Measurements from ENCODE around the gene TNN. TPM values are rescaled to one million over a fixed set of nuclear protein-coding genes. Genes with fewer than 3 reads are reported as not detected.
A peak's percentile ranks its signal among the peaks of the same experiment; 100 is the strongest.

The TNN gene
- total and polyA plus RNA-seq, 5 donors from 2014 or later: 0.09 TPM; not detected in 4

DNA sequence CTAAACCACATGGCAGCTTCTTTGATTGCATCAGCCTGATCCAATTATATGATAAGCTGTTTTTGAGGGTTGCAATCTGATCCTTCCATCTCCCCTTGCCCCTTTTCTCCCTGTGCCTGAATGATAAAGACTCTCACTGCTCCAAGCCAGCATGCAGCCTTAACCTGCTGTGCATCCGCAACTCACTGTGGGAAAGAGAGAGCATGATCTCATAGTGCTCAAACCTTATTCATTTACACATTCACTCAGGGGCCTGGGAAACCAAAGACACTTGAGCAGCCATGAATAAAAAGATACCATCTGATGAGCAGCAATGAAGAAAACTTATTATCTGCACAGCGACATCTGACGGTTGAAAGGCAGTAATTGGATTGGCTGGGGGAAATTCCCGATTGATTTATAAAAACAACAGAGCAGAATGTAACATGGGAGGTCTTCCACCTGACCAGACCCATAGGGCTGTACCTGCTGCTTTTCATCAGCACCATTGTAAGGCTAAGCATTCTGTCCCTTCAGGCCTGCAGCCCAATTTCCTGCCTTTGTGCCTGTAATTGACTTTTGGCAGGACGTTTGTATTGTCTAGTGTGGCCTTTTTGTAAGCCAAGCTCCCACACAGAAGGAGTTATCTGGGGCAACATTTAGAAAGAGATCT lies 62.5 kb downstream of the TNN start:
- no peaks in the 10 kb centered on the region for H3K4me1 Mint-ChIP-seq
- Histone ChIP-seq H3K27me3 (ENCODE audit: control insufficient read depth, insufficient read depth, low read length) (no peaks in the 10 kb centered on the region), H3K4me3 (ENCODE audit: low read depth, low read length) (no peak overlapping the region), H3K4me1 (ENCODE audit: control insufficient read depth, insufficient read depth, low read length, poor library complexity, severe bottlenecking) (no peaks in the 10 kb centered on the region), H3K9me3 (ENCODE audit: control insufficient read depth in 2 of 2, low read length in 2 of 2) (no peaks in the 10 kb centered on the region), H3K27ac (ENCODE audit: insufficient read depth, low read length, poor library complexity, severe bottlenecking) (no peak overlapping the region), H3K36me3 (ENCODE audit: control insufficient read depth, insufficient read depth, low read length) (no peaks in the 10 kb centered on the region)
- no peak overlapping the region for H3K27ac Mint-ChIP-seq
- DNase-seq (no peak), ATAC-seq (ENCODE audit: low read depth in 2 of 2) (no peak)
- no peaks in the 10 kb centered on the region for H3K36me3 Mint-ChIP-seq
- H3K27me3 Mint-ChIP-seq: peaks cover 13% of the 10 kb centered on the region
- peaks cover 0 to 1% (median 0%) of the 10 kb centered on the region in 7 donors for H3K9me3 Mint-ChIP-seq
- H3K4me3 Mint-ChIP-seq: no peak overlapping the region

DNA sequence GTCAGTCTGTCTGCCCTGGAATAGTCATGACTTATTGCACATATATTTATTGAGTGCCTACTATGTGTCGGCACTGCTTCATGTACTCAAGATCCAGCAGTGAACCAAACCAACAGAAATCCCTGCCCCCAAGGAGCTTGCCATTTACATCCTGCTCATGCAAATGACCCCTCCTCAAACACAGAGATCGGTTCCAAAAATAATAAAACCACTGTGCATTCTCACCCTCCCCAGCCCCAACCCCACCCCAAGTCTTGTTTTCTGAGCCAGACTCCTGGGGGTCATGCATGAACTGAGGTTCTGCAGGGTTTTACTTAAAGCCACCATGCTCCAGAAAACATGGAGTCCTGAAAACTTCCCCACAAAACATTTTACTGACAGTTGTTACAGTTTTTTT lies 63.0 kb downstream of the TNN start:
- Histone ChIP-seq H3K27ac (ENCODE audit: insufficient read depth, low read length, poor library complexity, severe bottlenecking) (no peak overlapping the region), H3K4me3 (ENCODE audit: low read depth, low read length) (no peak overlapping the region), H3K27me3 (ENCODE audit: control insufficient read depth, insufficient read depth, low read length) (no peaks in the 10 kb centered on the region), H3K36me3 (ENCODE audit: control insufficient read depth, insufficient read depth, low read length) (no peaks in the 10 kb centered on the region), H3K4me1 (ENCODE audit: control insufficient read depth, insufficient read depth, low read length, poor library complexity, severe bottlenecking) (no peaks in the 10 kb centered on the region), H3K9me3 (ENCODE audit: control insufficient read depth in 2 of 2, low read length in 2 of 2) (no peaks in the 10 kb centered on the region)
- peaks cover 16% of the 10 kb centered on the region for H3K27me3 Mint-ChIP-seq
- no peaks in the 10 kb centered on the region for H3K36me3 Mint-ChIP-seq
- H3K27ac Mint-ChIP-seq: no peak overlapping the region
- ATAC-seq (ENCODE audit: low read depth in 2 of 2) (no peak), DNase-seq (no peak)
- no peaks in the 10 kb centered on the region for H3K4me1 Mint-ChIP-seq
- peaks cover 0 to 1% (median 0%) of the 10 kb centered on the region in 7 donors for H3K9me3 Mint-ChIP-seq
- no peak overlapping the region for H3K4me3 Mint-ChIP-seq

DNA sequence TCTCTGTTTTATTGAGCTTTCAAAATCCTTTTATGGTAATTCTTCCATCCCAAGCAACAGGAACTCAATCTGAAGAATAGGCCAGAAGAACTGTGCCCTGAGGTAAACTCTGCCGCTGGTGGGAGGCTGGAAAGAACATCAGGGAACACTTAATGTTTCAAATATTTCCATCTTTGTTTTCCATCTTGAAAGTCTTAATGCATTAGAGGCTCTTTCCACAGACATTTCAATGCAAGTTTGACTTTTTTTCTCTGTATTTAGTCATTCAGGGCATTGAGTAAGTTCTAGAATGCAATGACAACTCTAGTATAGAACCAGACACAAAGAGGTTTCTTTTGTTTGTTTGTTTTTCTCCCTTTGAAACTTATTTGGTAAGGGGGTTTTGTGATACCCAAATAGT lies 63.5 kb downstream of the TNN start:
- Mint-ChIP-seq H3K27ac (no peak overlapping the region), H3K36me3 (no peaks in the 10 kb centered on the region), H3K4me3 (no peak overlapping the region), H3K4me1 (no peaks in the 10 kb centered on the region), H3K9me3 (peaks cover 0 to 1% (median 0%) of the 10 kb centered on the region in 7 donors), H3K27me3 (peaks cover 14% of the 10 kb centered on the region)
- Histone ChIP-seq H3K27me3 (ENCODE audit: control insufficient read depth, insufficient read depth, low read length) (peaks cover 2% of the 10 kb centered on the region), H3K27ac (ENCODE audit: insufficient read depth, low read length, poor library complexity, severe bottlenecking) (no peak overlapping the region), H3K9me3 (ENCODE audit: control insufficient read depth in 2 of 2, low read length in 2 of 2) (no peaks in the 10 kb centered on the region), H3K4me3 (ENCODE audit: low read depth, low read length) (no peak overlapping the region), H3K4me1 (ENCODE audit: control insufficient read depth, insufficient read depth, low read length, poor library complexity, severe bottlenecking) (no peaks in the 10 kb centered on the region), H3K36me3 (ENCODE audit: control insufficient read depth, insufficient read depth, low read length) (no peaks in the 10 kb centered on the region)
- no peak for DNase-seq
- no peak for ATAC-seq (ENCODE audit: low read depth in 2 of 2)

DNA sequence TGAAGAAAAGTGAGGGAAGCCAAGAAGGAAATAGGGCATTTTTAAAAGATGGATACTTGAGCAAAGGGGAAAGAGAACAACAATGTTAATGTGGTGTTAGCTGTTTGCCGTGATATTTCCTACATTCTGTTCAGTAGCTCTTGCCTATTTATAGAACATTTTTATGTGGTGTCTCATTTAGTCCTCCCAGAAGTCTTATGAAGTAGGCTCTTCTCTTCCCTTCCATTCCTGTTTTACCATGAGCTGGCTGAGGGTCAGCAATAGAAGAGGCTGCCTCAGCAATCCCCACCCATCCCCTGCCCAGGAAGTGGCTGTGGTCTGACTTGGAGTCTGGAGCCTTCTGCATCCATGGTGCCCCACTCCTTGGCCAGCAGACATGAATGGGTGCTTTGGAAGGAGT lies 64.8 kb downstream of the TNN start:
- Mint-ChIP-seq H3K4me3 (no peak overlapping the region), H3K27me3 (peaks cover 21% of the 10 kb centered on the region)

DNA sequence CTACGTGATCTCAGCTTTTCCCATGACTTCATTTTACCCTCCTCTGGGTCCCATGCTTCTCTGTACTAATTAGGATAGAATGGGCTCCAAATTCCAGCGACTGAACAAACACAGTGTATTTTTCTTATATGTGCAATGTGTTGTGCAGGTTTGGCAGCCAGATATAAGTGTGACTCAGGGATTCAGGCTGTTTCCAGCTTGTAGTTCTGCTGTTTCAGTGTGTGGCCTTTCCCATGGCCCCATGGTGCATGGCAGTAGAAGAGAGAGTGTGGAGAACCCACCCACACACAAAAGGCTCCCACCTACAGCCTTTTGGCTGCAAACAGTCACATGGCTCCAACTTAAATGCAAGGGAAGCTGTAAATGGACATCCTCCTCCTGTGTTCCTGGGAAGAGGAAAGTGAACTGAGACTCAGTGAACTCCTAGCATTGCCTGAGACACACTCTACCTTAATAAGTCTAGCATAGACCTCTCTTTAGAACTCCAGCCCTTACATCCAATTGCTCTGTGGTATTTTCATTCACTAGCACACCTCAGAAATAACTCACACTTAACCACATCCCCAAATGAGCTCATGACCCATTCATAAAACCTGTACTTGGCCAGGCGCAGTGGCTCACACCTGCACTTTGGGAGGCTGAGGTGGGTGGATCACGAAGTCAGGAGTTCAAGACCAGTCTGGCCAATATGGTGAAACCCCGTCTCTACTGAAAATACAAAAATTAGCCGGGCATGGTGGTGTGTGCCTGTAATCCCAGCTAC lies 66.2 kb downstream of the TNN start:
- H3K4me1 ChIP-seq (ENCODE audit: control insufficient read depth, insufficient read depth, low read length, poor library complexity, severe bottlenecking): no peaks in the 10 kb centered on the region
- H3K27me3 ChIP-seq (ENCODE audit: control insufficient read depth, insufficient read depth, low read length): peaks cover 6% of the 10 kb centered on the region
- no peaks in the 10 kb centered on the region for H3K36me3 Mint-ChIP-seq
- no peaks in the 10 kb centered on the region for H3K36me3 ChIP-seq (ENCODE audit: control insufficient read depth, insufficient read depth, low read length)
- no peaks in the 10 kb centered on the region for H3K4me1 Mint-ChIP-seq
- H3K4me3 ChIP-seq (ENCODE audit: low read depth, low read length): no peak overlapping the region
- H3K27ac ChIP-seq (ENCODE audit: insufficient read depth, low read length, poor library complexity, severe bottlenecking): no peak overlapping the region
- H3K27me3 Mint-ChIP-seq: peaks cover 29% of the 10 kb centered on the region
- H3K9me3 ChIP-seq (ENCODE audit: control insufficient read depth in 2 of 2, low read length in 2 of 2): no peaks in the 10 kb centered on the region
- H3K27ac Mint-ChIP-seq: no peak overlapping the region
- H3K9me3 Mint-ChIP-seq: peaks cover 0 to 1% (median 0%) of the 10 kb centered on the region in 7 donors
- no peak for ATAC-seq (ENCODE audit: low read depth in 2 of 2)
- no peak for DNase-seq
- H3K4me3 Mint-ChIP-seq: no peak overlapping the region

More for the DNA sequence above, 64.8 kb downstream of the TNN start:
- ATAC-seq (ENCODE audit: low read depth in 2 of 2) (no peak), DNase-seq (no peak)
- Mint-ChIP-seq H3K4me1 (no peaks in the 10 kb centered on the region), H3K27ac (no peak overlapping the region), H3K9me3 (peaks cover 0 to 1% (median 0%) of the 10 kb centered on the region in 7 donors), H3K36me3 (no peaks in the 10 kb centered on the region)
- Histone ChIP-seq H3K4me1 (ENCODE audit: control insufficient read depth, insufficient read depth, low read length, poor library complexity, severe bottlenecking) (no peaks in the 10 kb centered on the region), H3K9me3 (ENCODE audit: control insufficient read depth in 2 of 2, low read length in 2 of 2) (no peaks in the 10 kb centered on the region), H3K27me3 (ENCODE audit: control insufficient read depth, insufficient read depth, low read length) (peaks cover 3% of the 10 kb centered on the region), H3K4me3 (ENCODE audit: low read depth, low read length) (no peak overlapping the region), H3K27ac (ENCODE audit: insufficient read depth, low read length, poor library complexity, severe bottlenecking) (no peak overlapping the region), H3K36me3 (ENCODE audit: control insufficient read depth, insufficient read depth, low read length) (no peaks in the 10 kb centered on the region)

DNA sequence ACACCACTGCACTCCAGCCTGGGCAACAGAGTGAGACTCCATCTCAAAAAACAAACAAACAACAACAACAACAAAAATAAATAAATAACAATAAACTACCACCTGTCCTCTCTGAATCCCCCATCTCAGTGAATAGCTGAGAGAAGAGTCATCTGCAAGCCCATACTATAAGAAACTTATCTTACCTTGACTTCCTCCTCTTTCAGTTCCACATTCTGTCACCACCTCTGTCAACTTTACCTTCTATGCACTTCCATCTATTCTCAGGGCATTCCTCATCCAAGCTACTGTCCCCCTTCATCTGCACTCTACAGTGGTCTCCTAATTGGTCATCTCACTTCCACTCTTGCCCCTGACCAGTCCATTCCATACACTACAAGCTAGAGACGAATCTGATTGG lies 66.9 kb downstream of the TNN start:
- no peaks in the 10 kb centered on the region for H3K4me1 ChIP-seq (ENCODE audit: control insufficient read depth, insufficient read depth, low read length, poor library complexity, severe bottlenecking)

DNA sequence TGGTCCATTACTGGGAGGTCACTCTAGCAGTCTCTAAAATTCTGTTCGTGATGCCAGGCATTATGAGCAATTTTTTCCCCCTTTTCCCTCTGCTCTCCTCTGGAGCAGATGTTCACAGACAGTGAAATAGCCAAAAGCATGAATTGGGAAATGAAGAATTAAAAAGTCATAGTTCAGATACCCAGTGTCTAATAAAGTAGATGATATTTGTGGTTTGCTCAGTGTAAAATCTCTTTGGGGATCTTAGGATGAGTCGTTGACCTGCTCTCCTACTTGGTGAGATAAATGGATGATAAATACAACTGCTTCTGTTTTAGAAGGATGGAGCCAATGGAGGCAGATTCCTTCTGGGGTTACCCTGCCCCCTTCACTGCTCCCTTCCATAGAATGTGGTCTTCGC lies 68.6 kb downstream of the TNN start:
- peaks cover 6% of the 10 kb centered on the region for H3K27me3 ChIP-seq (ENCODE audit: control insufficient read depth, insufficient read depth, low read length)
- Mint-ChIP-seq H3K4me3 (no peak overlapping the region), H3K27me3 (peaks cover 25% of the 10 kb centered on the region), H3K4me1 (peaks cover 0 to 2% (median 0%) of the 10 kb centered on the region in 4 donors), H3K36me3 (no peaks in the 10 kb centered on the region), H3K27ac (peak overlapping the region in 1 of 3 donors; percentile 52), H3K9me3 (peaks cover 0 to 1% (median 0%) of the 10 kb centered on the region in 7 donors)
- no peak overlapping the region for H3K4me3 ChIP-seq (ENCODE audit: low read depth, low read length)
- no peak overlapping the region for H3K27ac ChIP-seq (ENCODE audit: insufficient read depth, low read length, poor library complexity, severe bottlenecking)
- no peaks in the 10 kb centered on the region for H3K36me3 ChIP-seq (ENCODE audit: control insufficient read depth, insufficient read depth, low read length)
- no peaks in the 10 kb centered on the region for H3K4me1 ChIP-seq (ENCODE audit: control insufficient read depth, insufficient read depth, low read length, poor library complexity, severe bottlenecking)
- no peak for DNase-seq
- no peak for ATAC-seq (ENCODE audit: low read depth in 2 of 2)
- H3K9me3 ChIP-seq (ENCODE audit: control insufficient read depth in 2 of 2, low read length in 2 of 2): no peaks in the 10 kb centered on the region

More for the DNA sequence above, 66.9 kb downstream of the TNN start:
- H3K4me3 Mint-ChIP-seq: no peak overlapping the region
- H3K27ac Mint-ChIP-seq: no peak overlapping the region
- ATAC-seq (ENCODE audit: low read depth in 2 of 2) (no peak), DNase-seq (no peak)
- peaks cover 6% of the 10 kb centered on the region for H3K27me3 ChIP-seq (ENCODE audit: control insufficient read depth, insufficient read depth, low read length)
- H3K4me1 Mint-ChIP-seq: no peaks in the 10 kb centered on the region
- H3K9me3 Mint-ChIP-seq: peaks cover 0 to 1% (median 0%) of the 10 kb centered on the region in 7 donors
- H3K36me3 Mint-ChIP-seq: no peaks in the 10 kb centered on the region
- H3K27me3 Mint-ChIP-seq: peaks cover 29% of the 10 kb centered on the region
- H3K4me3 ChIP-seq (ENCODE audit: low read depth, low read length): no peak overlapping the region
- H3K9me3 ChIP-seq (ENCODE audit: control insufficient read depth in 2 of 2, low read length in 2 of 2): no peaks in the 10 kb centered on the region
- no peak overlapping the region for H3K27ac ChIP-seq (ENCODE audit: insufficient read depth, low read length, poor library complexity, severe bottlenecking)
- no peaks in the 10 kb centered on the region for H3K36me3 ChIP-seq (ENCODE audit: control insufficient read depth, insufficient read depth, low read length)
